Suprapubic skin (tissue), 4 donors: Measurements from ENCODE around the gene TMEM100. TPM values are rescaled to one million over a fixed set of nuclear protein-coding genes. Genes with fewer than 3 reads are reported as not detected.

Experiments
- DNase-seq, 2 donors: peaks; one replicate each; pipeline ENCODE4 v3.0.0-alpha.2; 2019; ENCODE audit warnings: low spot score in 2 of 2
- H3K27ac ChIP-seq: fragments of 200-600 bp; sonication (generic); one replicate; pipeline ENCODE4 v1.5.1; 2019
- H3K27me3 ChIP-seq: fragments of 200-600 bp; sonication (generic); one replicate; pipeline ENCODE4 v1.5.1; 2019
- H3K36me3 ChIP-seq: fragments of 200-600 bp; sonication (generic); one replicate; pipeline ENCODE4 v1.5.1; 2019
- H3K4me1 ChIP-seq: fragments of 200-600 bp; sonication (generic); one replicate; pipeline ENCODE4 v1.5.1; 2019
- H3K4me3 ChIP-seq: fragments of 200-600 bp; sonication (generic); one replicate; pipeline ENCODE4 v1.5.1; 2019; ENCODE audit warnings: mild to moderate bottlenecking
- H3K9me3 ChIP-seq: fragments of 200-600 bp; sonication (generic); one replicate; pipeline ENCODE4 v1.5.1; 2019
- EP300 ChIP-seq: sonication (generic); formaldehyde crosslinking; IDR thresholded peaks from one replicate; pipeline ENCODE4 v1.6.1; 2017; ENCODE audit warnings: antibody characterized with exemption
- POLR2A ChIP-seq, 2 donors: fragments of 450-650 bp; IDR thresholded peaks; one replicate each; pipeline ENCODE4 v1.6.1; 2017; ENCODE audit warnings: antibody characterized with exemption in 2 of 2, mild to moderate bottlenecking in 2 of 2, moderate library complexity in 2 of 2
- POLR2AphosphoS5 ChIP-seq, 3 donors: sonication (generic); formaldehyde crosslinking; IDR thresholded peaks; one replicate each; pipeline ENCODE4 v1.6.1; 2017; ENCODE audit warnings: antibody characterized with exemption in 3 of 3
- WGBS: methylation state at CpG from one replicate; pipeline ENCODE4 v1.1.5; 2018; 5-methylcytosine and 5-hydroxymethylcytosine counted together
- total RNA-seq, 4 donors: library from RNA; depleted of rRNA; stranded (reverse); fragments of >200 nt; gene quantifications; one replicate each; pipeline ENCODE4 v1.1.0, GENCODE V29; 2016
- TF ChIP-seq, protein P1 (sequence below), 2 donors: fragments of 200-600 bp in 1 of 2; fragments of 450-650 bp in 1 of 2; sonication (generic) in 1 of 2; IDR thresholded peaks; one replicate each; pipeline ENCODE4 v1.5.1; 2016 to 2019; ENCODE audit warnings: antibody characterized with exemption in 2 of 2, mild to moderate bottlenecking in 1 of 2, moderate library complexity in 1 of 2

Gene TMEM100
- total RNA-seq, 4 donors from 2014 or later, result 1.7 to 2.9 (median 2.4) TPM

DNA sequence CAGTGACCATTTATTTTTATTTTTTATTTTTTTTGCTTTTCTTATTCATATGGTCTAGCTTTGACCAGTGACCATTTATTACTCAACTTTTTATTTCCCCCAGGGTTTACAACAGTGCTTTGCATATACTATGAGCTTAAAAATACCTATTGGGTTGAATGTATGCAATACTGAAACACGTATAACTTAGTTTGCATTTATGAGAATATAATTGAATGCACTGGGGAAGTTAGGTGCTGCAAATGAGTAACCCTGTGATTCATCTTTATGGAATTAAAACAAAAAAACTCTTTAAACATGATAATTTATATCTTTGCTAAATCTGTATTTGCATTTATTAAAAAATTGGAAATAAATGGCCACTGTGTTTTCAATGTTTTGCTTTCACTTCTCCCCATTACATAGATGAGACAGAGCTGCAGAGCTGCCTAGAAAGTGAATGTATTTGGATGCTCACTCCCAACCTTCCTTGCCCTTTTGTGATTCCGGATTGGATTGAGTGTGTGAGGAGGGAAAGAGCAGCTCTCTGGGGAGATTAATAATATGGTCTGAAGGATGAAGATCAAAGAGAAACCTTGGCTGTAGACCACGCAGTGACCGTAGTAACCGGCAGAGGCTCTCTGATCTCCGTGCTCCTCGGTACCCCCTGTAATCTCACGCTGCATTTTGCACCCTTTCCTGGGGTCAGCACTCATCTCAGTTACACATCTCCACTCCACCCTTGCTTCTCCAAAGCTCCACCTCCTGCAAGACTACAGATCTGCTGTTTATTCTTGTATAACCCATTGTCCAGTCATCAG lies 14.3 kb downstream of the TMEM100 start:
- Histone ChIP-seq H3K4me3 (no peak overlapping the region), H3K9me3 (no peaks in the 10 kb centered on the region), H3K27me3 (no peaks in the 10 kb centered on the region), H3K27ac (no peak overlapping the region), H3K36me3 (no peaks in the 10 kb centered on the region), H3K4me1 (peaks cover 12% of the 10 kb centered on the region)
- DNase-seq, result no peak
- 62% methylated on average over 8 of the region's 8 CpGs for WGBS
- TF ChIP-seq POLR2AphosphoS5 (IDR thresholded peaks at IDR 0.05), result no peak

DNA sequence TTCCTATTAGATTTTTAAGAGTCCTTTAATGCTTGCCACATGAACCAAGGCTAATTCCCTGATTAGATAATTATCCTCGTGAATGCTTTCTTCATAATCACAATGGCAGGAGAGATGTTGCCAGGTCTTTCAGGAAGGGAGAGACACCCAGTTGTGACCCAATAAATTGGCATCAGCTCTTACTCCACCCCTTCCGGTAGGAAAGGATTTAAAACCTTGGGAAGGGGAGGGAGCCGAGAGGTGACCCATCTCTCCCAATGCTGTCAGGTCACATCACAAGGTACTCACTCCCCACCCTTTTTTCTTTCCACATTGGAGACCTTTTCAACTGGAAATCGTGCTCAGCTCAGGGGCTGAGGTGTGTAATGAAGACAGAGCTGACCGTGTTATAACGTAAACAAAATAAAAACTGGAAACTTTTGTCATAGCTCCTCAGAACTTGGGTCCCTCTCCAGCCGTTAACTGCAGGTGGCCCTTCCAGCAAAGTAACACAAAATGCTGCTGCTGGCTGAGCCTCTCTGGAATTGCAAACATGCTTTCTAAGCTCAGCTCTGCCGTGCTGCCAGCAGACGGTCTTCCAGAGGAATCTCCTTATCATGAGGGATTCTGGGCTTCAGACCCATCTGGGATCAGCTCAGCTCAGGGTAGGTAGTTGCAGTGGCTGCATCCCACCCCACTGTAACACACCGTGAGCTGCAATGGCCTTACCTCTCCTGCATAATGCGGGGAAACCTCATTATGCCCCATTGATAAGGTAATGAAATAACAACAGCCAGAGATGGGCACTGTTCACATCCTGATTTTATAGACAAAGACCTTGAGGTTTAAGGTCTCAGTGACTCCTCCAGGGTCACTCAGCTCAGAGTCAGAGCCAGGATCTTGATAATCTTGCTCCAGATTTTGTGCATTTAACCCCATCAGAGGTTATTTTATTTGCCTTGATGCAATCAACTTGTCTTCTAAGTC lies 15.6 kb downstream of the TMEM100 start:
- no peak for DNase-seq
- no peak overlapping the region for H3K4me3 ChIP-seq
- H3K27ac ChIP-seq, result no peak overlapping the region
- peaks cover 12% of the 10 kb centered on the region for H3K4me1 ChIP-seq
- WGBS, result 39% methylated on average over 10 of the region's 11 CpGs
- H3K9me3 ChIP-seq, result no peaks in the 10 kb centered on the region
- no peaks in the 10 kb centered on the region for H3K27me3 ChIP-seq
- H3K36me3 ChIP-seq, result no peaks in the 10 kb centered on the region
- TF ChIP-seq POLR2AphosphoS5 (IDR thresholded peaks at IDR 0.05) (no peak), EP300 (no peak), POLR2A (IDR thresholded peaks at IDR 0.05) (no peak)
- TF ChIP-seq, protein P1, sequence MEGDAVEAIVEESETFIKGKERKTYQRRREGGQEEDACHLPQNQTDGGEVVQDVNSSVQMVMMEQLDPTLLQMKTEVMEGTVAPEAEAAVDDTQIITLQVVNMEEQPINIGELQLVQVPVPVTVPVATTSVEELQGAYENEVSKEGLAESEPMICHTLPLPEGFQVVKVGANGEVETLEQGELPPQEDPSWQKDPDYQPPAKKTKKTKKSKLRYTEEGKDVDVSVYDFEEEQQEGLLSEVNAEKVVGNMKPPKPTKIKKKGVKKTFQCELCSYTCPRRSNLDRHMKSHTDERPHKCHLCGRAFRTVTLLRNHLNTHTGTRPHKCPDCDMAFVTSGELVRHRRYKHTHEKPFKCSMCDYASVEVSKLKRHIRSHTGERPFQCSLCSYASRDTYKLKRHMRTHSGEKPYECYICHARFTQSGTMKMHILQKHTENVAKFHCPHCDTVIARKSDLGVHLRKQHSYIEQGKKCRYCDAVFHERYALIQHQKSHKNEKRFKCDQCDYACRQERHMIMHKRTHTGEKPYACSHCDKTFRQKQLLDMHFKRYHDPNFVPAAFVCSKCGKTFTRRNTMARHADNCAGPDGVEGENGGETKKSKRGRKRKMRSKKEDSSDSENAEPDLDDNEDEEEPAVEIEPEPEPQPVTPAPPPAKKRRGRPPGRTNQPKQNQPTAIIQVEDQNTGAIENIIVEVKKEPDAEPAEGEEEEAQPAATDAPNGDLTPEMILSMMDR (IDR thresholded peaks at IDR 0.05), result no peak

DNA sequence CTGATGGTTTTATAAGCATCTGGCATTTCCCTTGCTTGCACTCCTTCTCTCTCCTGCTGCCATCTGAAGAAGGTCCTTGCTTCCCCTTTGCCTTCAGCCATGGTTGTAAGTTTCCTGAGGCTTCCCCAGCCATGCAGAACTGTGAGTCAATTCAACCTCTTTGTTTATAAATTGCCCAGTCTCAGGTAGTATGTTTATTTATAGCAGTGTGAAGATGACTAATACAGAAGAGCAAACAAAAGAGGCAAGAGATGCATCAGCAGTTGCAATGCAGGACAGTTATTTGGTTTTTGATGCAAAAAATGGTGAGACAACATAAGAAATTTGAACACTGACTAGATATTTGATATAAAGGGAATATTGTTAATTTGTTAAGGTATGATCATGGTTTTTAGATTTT lies 16.8 kb downstream of the TMEM100 start:
- Histone ChIP-seq H3K4me3 (no peak overlapping the region), H3K27me3 (no peaks in the 10 kb centered on the region), H3K9me3 (no peaks in the 10 kb centered on the region), H3K27ac (no peak overlapping the region), H3K36me3 (no peaks in the 10 kb centered on the region), H3K4me1 (peaks cover 12% of the 10 kb centered on the region)
- TF ChIP-seq POLR2AphosphoS5 (IDR thresholded peaks at IDR 0.05), result no peak
- TF ChIP-seq, protein P1 (IDR thresholded peaks at IDR 0.05), result no peak
- TF ChIP-seq EP300, result no peak
- TF ChIP-seq POLR2A (IDR thresholded peaks at IDR 0.05), result no peak
- DNase-seq, result no peak

DNA sequence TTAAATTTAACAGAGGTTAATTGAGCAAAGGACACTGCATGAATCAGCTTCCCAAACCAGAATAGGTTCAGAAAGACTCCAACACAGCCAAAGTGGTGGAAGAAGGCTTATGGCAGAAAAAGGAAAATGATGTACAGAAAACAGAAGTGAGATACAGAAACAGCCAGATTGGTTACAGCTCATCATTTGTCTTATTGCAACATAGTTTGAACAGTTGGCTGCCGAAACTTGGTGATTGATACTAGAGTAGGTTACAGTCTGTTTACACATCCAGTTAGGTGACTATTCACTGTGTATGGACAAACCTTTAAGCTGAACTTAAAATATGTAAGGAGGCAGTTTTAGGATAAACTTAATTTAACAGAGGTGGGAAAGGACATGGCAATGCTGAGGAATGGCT lies 18.3 kb downstream of the TMEM100 start:
- H3K4me1 ChIP-seq, result peaks cover 12% of the 10 kb centered on the region
- H3K27ac ChIP-seq, result no peak overlapping the region
- peaks cover 3% of the 10 kb centered on the region for H3K27me3 ChIP-seq
- DNase-seq, result no peak
- no peak overlapping the region for H3K4me3 ChIP-seq
- TF ChIP-seq POLR2A (IDR thresholded peaks at IDR 0.05), result no peak
- TF ChIP-seq EP300, result no peak
- TF ChIP-seq POLR2AphosphoS5 (IDR thresholded peaks at IDR 0.05), result no peak
- TF ChIP-seq, protein P1 (IDR thresholded peaks at IDR 0.05), result no peak
- 65% methylated on average over 1 of the region's 1 CpG for WGBS
- H3K36me3 ChIP-seq, result no peaks in the 10 kb centered on the region
- H3K9me3 ChIP-seq, result no peaks in the 10 kb centered on the region

DNA sequence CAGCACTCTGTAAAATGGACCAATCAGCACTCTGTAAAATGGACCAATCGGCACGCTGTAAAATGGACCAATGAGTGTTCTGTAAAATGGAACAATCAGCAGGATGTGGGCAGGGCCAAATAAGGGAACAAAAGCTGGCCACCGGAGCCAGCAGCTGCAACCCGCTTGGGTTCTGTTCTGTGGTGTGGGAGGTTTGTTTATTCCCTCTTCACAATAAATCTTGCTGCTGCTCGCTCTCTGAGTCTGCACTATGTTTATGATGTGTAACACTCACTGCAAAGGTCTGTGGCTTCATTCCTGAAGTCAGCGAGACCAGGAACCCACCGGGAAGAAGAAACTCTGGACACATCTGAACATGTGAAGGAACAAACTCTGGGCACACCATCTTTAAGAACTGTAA lies 20.5 kb downstream of the TMEM100 start:
- whole genome bisulfite sequencing, result 84% methylated on average over 7 of the region's 7 CpGs
- Histone ChIP-seq H3K27ac (no peak overlapping the region), H3K4me3 (no peak overlapping the region), H3K9me3 (no peaks in the 10 kb centered on the region), H3K27me3 (peaks cover 3% of the 10 kb centered on the region), H3K4me1 (peaks cover 8% of the 10 kb centered on the region), H3K36me3 (no peaks in the 10 kb centered on the region)
- DNase-seq, result no peak
- TF ChIP-seq EP300, result no peak
- TF ChIP-seq POLR2A (IDR thresholded peaks at IDR 0.05), result no peak
- TF ChIP-seq, protein P1 (IDR thresholded peaks at IDR 0.05), result no peak
- TF ChIP-seq POLR2AphosphoS5 (IDR thresholded peaks at IDR 0.05), result no peak
